ENCODE results near the gene GNL1. TPM values are rescaled to one million over a fixed set of nuclear protein-coding genes. Genes with fewer than 3 reads are reported as not detected.
A peak's percentile ranks its signal among the peaks of the same experiment; 100 is the strongest.

The GNL1 gene
- total RNA-seq, 6 experiments from 2014 or later: 56.9 to 65.6 (median 61.9) TPM

- no peak for TF ChIP-seq CTCF (IDR thresholded peaks at IDR 0.05)
- no peaks in the 10 kb centered on the region; the same call in 1 of the 2 replicates for H3K27me3 Mint-ChIP-seq (ENCODE audit: insufficient read depth)
- no peak overlapping the region; the same call in 1 of the 2 replicates for H3K27ac Mint-ChIP-seq
- H3K36me3 Mint-ChIP-seq (ENCODE audit: low read depth): peaks cover 28% of the 10 kb centered on the region
- no peak overlapping the region for H3K4me3 Mint-ChIP-seq
- DNase-seq: peak; percentile 52
- H3K9me3 Mint-ChIP-seq: no peaks in the 10 kb centered on the region
- H3K4me1 Mint-ChIP-seq (ENCODE audit: low read depth): peaks cover 25% of the 10 kb centered on the region
Observed at GRCh38 chr6:30548375-30548774, 7.9 kb downstream of the GNL1 start.

DNA sequence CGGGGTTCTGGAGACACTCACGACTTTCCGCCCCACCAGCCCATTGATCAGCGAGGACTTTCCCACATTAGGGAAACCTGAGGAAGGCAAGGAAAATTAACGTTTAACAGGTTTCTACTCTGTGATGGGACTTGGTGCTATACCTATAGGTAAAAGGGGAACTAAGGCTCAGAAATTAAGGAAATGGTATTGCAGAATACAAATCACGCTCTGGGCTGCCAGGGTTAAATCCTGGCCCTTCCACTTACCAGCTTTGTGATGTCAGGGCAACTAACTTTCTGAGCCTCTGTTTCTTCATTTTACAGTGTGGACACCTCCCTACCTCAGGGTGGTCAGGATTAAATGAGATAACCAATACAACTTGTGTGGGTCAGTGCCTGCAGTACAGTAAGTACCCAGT lies 8.8 kb downstream of the GNL1 start:
- Mint-ChIP-seq H3K27me3 (ENCODE audit: insufficient read depth) (no peaks in the 10 kb centered on the region; the same call in 1 of the 2 replicates), H3K36me3 (ENCODE audit: low read depth) (peaks cover 22% of the 10 kb centered on the region), H3K9me3 (no peaks in the 10 kb centered on the region), H3K4me3 (no peak overlapping the region), H3K27ac (no peak overlapping the region), H3K4me1 (ENCODE audit: low read depth) (peaks cover 32% of the 10 kb centered on the region)
- TF ChIP-seq CTCF (IDR thresholded peaks at IDR 0.05): no peak
- no peak for DNase-seq

DNA sequence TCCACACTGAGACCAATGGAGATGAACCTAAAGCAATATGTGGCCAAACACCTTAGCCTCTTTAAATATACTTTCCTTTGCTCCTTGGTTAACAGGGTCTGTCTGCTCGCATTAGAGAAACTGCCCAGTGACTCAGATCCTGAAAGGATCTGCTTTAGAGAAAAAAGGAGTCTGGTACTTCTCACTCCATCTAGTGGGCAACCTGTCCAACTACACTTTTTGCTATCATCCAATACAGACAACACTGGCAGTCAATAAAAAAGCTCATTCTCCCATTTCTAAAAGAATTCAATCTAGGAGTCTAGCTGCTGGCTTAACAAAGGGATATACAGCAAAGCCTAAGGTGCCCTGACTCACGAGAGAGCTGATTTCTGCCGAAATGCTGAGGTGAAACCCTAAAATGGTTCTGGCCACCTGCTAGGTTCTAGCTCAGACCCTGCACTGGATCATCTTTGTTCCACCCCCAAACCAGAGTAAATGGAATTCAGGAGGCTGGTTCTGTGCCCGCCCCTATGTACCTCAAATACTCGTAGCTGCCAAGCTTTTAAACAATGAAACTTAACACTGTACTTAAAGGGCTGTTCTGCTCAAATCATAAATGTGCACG lies 11.5 kb downstream of the GNL1 start:
- H3K4me3 Mint-ChIP-seq: no peak overlapping the region
- no peaks in the 10 kb centered on the region; the same call in 1 of the 2 replicates for H3K27me3 Mint-ChIP-seq (ENCODE audit: insufficient read depth)
- TF ChIP-seq CTCF (IDR thresholded peaks at IDR 0.05): peak; percentile 90
- peaks cover 16% of the 10 kb centered on the region for H3K36me3 Mint-ChIP-seq (ENCODE audit: low read depth)
- peak; percentile 81 for DNase-seq
- H3K27ac Mint-ChIP-seq: no peak overlapping the region
- no peaks in the 10 kb centered on the region for H3K9me3 Mint-ChIP-seq
- peaks cover 43% of the 10 kb centered on the region for H3K4me1 Mint-ChIP-seq (ENCODE audit: low read depth)

GRCh38 chr6:30543821-30544220 lies 12.5 kb downstream of the GNL1 start:
- no peaks in the 10 kb centered on the region for H3K9me3 Mint-ChIP-seq
- no peak overlapping the region for H3K27ac Mint-ChIP-seq
- peaks cover 36% of the 10 kb centered on the region for H3K4me1 Mint-ChIP-seq (ENCODE audit: low read depth)
- no peak for DNase-seq
- no peak for TF ChIP-seq CTCF (IDR thresholded peaks at IDR 0.05)
- peaks cover 1% of the 10 kb centered on the region; the same call in 1 of the 2 replicates for H3K27me3 Mint-ChIP-seq (ENCODE audit: insufficient read depth)
- H3K36me3 Mint-ChIP-seq (ENCODE audit: low read depth): peaks cover 8% of the 10 kb centered on the region; the same call in 1 of the 2 replicates
- H3K4me3 Mint-ChIP-seq: no peak overlapping the region

- Mint-ChIP-seq H3K27me3 (ENCODE audit: insufficient read depth) (peaks cover 1% of the 10 kb centered on the region; the same call in 1 of the 2 replicates), H3K4me3 (no peak overlapping the region; the same call in 1 of the 2 replicates), H3K4me1 (ENCODE audit: low read depth) (peaks cover 28% of the 10 kb centered on the region), H3K36me3 (ENCODE audit: low read depth) (no peaks in the 10 kb centered on the region), H3K9me3 (no peaks in the 10 kb centered on the region), H3K27ac (peak overlapping the region; percentile 12; the same call in 1 of the 2 replicates)
- DNase-seq: peak; percentile 33
- TF ChIP-seq CTCF (IDR thresholded peaks at IDR 0.05): peak; percentile 44
Observed at GRCh38 chr6:30542915-30543314, 13.4 kb downstream of the GNL1 start.
